ENCODE data around the gene FLAD1. TPM values are rescaled to one million over a fixed set of nuclear protein-coding genes. Genes with fewer than 3 reads are reported as not detected.
A peak's percentile ranks its signal among the peaks of the same experiment; 100 is the strongest.

Gene FLAD1
- total RNA-seq, 4 donors from 2014 or later: 19.5 to 29.6 (median 23.0) TPM

DNA sequence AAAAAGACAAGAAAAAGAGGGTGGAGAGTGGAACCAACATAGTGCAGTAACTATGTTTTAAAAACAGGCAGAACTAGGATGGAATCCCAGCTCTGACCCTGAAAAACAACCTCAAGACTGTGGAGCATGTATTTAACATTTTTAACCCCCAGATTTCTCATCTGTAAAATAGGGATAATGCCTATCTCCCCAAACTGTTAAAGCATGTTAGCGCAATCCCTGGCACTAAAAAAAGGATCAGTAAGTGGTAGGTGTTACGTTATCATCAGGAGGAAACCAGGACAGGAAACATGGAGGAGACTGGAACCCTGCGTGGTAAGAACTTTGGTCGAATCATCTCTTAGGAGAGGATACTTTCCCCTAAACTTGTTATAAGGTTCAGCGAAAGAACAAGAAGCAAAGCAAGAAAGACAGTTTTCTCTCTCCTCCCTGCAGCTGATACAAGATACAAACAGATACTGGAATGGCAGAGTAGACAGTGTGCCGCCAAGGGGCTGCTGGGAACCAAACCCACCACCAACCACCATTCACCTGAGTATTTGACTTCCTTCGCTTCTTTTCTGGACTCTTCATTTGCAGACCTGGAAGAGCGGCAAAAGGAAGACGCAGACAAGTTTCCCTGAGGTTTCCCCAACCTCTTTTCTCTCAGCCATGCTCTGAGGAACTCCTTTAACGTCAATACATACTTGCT, 22.6 kb upstream of the FLAD1 start:
- no peaks in the 10 kb centered on the region for H3K9me3 ChIP-seq
- WGBS: 39% methylated on average over 10 of the region's 10 CpGs
- intact Hi-C loops (cut with DNase I): loop anchor here (5.0 kb wide), 3 partner anchors 37 to 102 kb away; partner anchors contain the start of gene EFNA4
- peak overlapping the region; percentile 95 to 99 (median 98) for H3K27ac ChIP-seq (replicated peaks in 1 of 4)
- peak overlapping the region; percentile 80 to 96 (median 90) for H3K4me3 ChIP-seq
- DNase-seq (ENCODE audit: extremely low spot score): no peak
- peaks cover 35 to 66% (median 59%) of the 10 kb centered on the region in 4 donors for H3K4me1 ChIP-seq
- TF ChIP-seq POLR2AphosphoS5 (IDR thresholded peaks at IDR 0.05) (no peak), EP300 (IDR thresholded peaks at IDR 0.05) (no peak), POLR2A (IDR thresholded peaks at IDR 0.05; ENCODE audit: low read depth) (no peak), CTCF (IDR thresholded peaks at IDR 0.05) (no peak)
- H3K36me3 ChIP-seq: peaks cover 16 to 50% (median 47%) of the 10 kb centered on the region in 4 donors
- no peaks in the 10 kb centered on the region for H3K27me3 ChIP-seq

GRCh38 chr1:154961207-154962155, 21.7 kb upstream of the FLAD1 start, which contains the start of gene PYGO2:
Gene PYGO2 (minus strand): TSS chr1:154961782. CDS start chr1:154961576, 206 bp downstream.
- WGBS: 0% methylated on average over 20 of the region's 93 CpGs
- intact Hi-C loops (cut with DNase I): loop anchor here (5.0 kb wide), 3 partner anchors 36 to 101 kb away; partner anchors contain the start of gene EFNA4

DNA sequence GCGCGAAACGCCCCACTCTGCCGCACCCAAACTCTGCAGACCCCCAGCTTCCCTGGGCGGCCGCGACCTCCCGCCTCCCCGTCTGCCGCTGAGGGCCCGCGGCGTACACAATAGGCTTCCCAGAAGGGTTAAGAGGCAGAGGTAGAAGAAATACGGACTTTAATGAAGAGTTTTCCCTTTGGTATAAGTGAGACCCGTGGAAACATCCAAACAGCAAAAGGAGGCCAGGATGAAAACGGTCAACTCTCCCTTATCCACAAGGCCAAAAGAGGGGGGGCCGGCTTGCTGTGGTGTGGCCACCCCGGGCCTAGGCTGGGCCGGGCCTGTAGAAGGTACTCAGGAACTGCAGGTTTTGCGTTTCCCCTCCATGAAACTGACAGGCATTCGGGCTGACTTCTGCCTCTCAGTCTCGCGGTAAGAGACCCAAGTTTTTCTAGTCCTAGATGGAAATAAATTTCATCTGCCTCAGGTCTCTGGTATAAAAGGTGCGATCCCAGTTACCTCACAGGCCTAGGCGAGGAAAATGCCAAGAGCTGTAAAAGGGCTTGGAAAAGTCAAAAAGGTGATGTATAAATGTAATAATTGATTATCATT, 20.9 kb upstream of the FLAD1 start:
- Histone ChIP-seq H3K27me3 (no peaks in the 10 kb centered on the region), H3K9me3 (no peaks in the 10 kb centered on the region), H3K4me3 (peak overlapping the region; percentile 80 to 96 (median 90)), H3K27ac (replicated peaks in 1 of 4) (peak overlapping the region; percentile 95 to 99 (median 98)), H3K36me3 (peaks cover 23 to 67% (median 64%) of the 10 kb centered on the region in 4 donors), H3K4me1 (peaks cover 24 to 66% (median 51%) of the 10 kb centered on the region in 4 donors)
- no peak for TF ChIP-seq EP300 (IDR thresholded peaks at IDR 0.05)
- no peak for TF ChIP-seq POLR2A (IDR thresholded peaks at IDR 0.05; ENCODE audit: low read depth)
- no peak for TF ChIP-seq POLR2AphosphoS5 (IDR thresholded peaks at IDR 0.05)
- no peak for TF ChIP-seq CTCF (IDR thresholded peaks at IDR 0.05)
- intact Hi-C loops (cut with DNase I): loop anchor here (5.0 kb wide), 3 partner anchors 35 to 100 kb away; partner anchors contain the start of gene EFNA4
- 3% methylated on average over 20 of the region's 25 CpGs for WGBS
- DNase-seq (ENCODE audit: extremely low spot score): no peak

More at GRCh38 chr1:154961207-154962155, 21.7 kb upstream of the FLAD1 start, which contains the start of gene PYGO2:
- TF ChIP-seq POLR2A (IDR thresholded peaks at IDR 0.05; ENCODE audit: low read depth): peak; percentile 83
- TF ChIP-seq EP300 (IDR thresholded peaks at IDR 0.05): no peak
- peak; percentile 81 to 92 for TF ChIP-seq POLR2AphosphoS5 (IDR thresholded peaks at IDR 0.05)
- peak; percentile 66 to 87 (median 72) for TF ChIP-seq CTCF (IDR thresholded peaks at IDR 0.05)
- Histone ChIP-seq H3K9me3 (no peaks in the 10 kb centered on the region), H3K4me3 (peak within 1 kb of the TSS; percentile 80 to 96 (median 90)), H3K27ac (replicated peaks in 1 of 4) (peak within 1 kb of the TSS; percentile 95 to 99 (median 98)), H3K27me3 (no peaks in the 10 kb centered on the region), H3K36me3 (peaks cover 22 to 59% (median 56%) of the 10 kb centered on the region in 4 donors), H3K4me1 (peaks cover 31 to 66% (median 56%) of the 10 kb centered on the region in 4 donors)
- peak; percentile 95 for DNase-seq (ENCODE audit: extremely low spot score)

DNA sequence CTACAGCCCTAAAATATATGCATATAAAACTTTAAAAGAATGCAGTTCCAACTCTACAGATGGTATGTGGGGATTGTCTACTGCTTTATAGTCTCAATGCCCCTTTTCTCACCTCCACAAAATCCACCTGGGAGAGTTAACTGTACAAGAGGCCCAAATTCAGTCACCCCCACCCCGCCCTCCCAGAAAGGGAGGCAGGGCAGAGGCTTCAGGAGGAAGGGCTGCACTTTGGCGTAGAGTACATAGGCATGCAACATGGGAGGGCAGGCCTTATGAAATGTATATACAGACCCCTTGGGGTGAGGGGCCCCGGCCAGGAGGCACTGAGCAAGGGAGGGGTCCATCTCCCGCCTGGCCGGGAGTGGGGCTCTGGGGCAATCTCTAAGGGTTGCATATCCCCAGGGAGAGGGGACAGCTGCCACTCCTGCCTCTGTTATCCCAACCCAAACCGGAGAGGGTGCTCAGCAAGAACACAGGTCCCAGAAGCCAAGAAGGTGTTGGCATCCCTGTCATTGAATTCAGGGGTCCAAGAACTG, 20.3 kb upstream of the FLAD1 start:
- DNase-seq (ENCODE audit: extremely low spot score): no peak
- peaks cover 23 to 72% (median 70%) of the 10 kb centered on the region in 4 donors for H3K36me3 ChIP-seq
- TF ChIP-seq POLR2AphosphoS5 (IDR thresholded peaks at IDR 0.05): no peak
- no peak for TF ChIP-seq CTCF (IDR thresholded peaks at IDR 0.05)
- TF ChIP-seq POLR2A (IDR thresholded peaks at IDR 0.05; ENCODE audit: low read depth): no peak
- TF ChIP-seq EP300 (IDR thresholded peaks at IDR 0.05): no peak
- intact Hi-C loops (cut with DNase I): loop anchor here (5.0 kb wide), 3 partner anchors 34 to 99 kb away; partner anchors contain the start of gene EFNA4
- WGBS: 71% methylated on average over 4 of the region's 6 CpGs
- peak overlapping the region; percentile 95 to 99 (median 98) for H3K27ac ChIP-seq (replicated peaks in 1 of 4)
- H3K4me3 ChIP-seq: peak overlapping the region; percentile 80 to 96 (median 90)
- H3K27me3 ChIP-seq: no peaks in the 10 kb centered on the region
- H3K9me3 ChIP-seq: no peaks in the 10 kb centered on the region
- peaks cover 25 to 67% (median 50%) of the 10 kb centered on the region in 4 donors for H3K4me1 ChIP-seq
